Spleen (tissue), 11 donors: ENCODE results near the gene ESYT1. TPM values are rescaled to one million over a fixed set of nuclear protein-coding genes. Genes with fewer than 3 reads are reported as not detected.

Source experiments
- DNase-seq: peaks from one replicate; pipeline ENCODE4 v3.0.0-alpha.2; 2020
- H3K27ac ChIP-seq, 8 donors: fragments of 200-600 bp; sonication (generic) in 7 of 8; 1 replicate in 4 of 8; 2 replicates in 4 of 8; pipeline versions ENCODE4 v1.5.0 to v1.8.0; 2016 to 2021; ENCODE audit warnings: inconsistent platforms in 4 of 8, mild to moderate bottlenecking in 4 of 8, moderate library complexity in 1 of 8
- H3K27me3 ChIP-seq, 7 donors: fragments of 200-600 bp; sonication (generic) in 6 of 7; replicated peaks in 1 of 7; 1 replicate in 4 of 7; 2 replicates in 3 of 7; pipeline versions ENCODE4 v1.5.0 to v1.8.0; 2016 to 2021; ENCODE audit warnings: inconsistent platforms in 3 of 7, mild to moderate bottlenecking in 1 of 7
- H3K36me3 ChIP-seq, 6 donors: fragments of 200-600 bp; sonication (generic) in 5 of 6; 1 replicate in 4 of 6; 2 replicates in 2 of 6; pipeline versions ENCODE4 v1.5.0 to v1.8.0; 2016 to 2021; ENCODE audit warnings: inconsistent platforms in 2 of 6
- H3K4me1 ChIP-seq, 6 donors: fragments of 200-600 bp; sonication (generic) in 5 of 6; 1 replicate in 3 of 6; 2 replicates in 3 of 6; pipeline versions ENCODE4 v1.5.0 to v1.8.0; 2016 to 2021; ENCODE audit warnings: inconsistent platforms in 3 of 6
- H3K4me3 ChIP-seq, 8 donors: fragments of 200-600 bp; sonication (generic) in 7 of 8; 1 replicate in 4 of 8; 2 replicates in 4 of 8; pipeline versions ENCODE4 v1.5.0 to v1.8.0; 2016 to 2021; ENCODE audit warnings: inconsistent platforms in 4 of 8, mild to moderate bottlenecking in 4 of 8, moderate library complexity in 2 of 8
- H3K9me3 ChIP-seq, 8 donors: fragments of 200-600 bp; sonication (generic) in 7 of 8; 1 replicate in 4 of 8; 2 replicates in 4 of 8; pipeline versions ENCODE4 v1.5.0 to v1.8.0; 2016 to 2021; ENCODE audit warnings: inconsistent platforms in 4 of 8
- POLR2A ChIP-seq, 3 donors: fragments of 450-650 bp; IDR thresholded peaks; one replicate each; pipeline ENCODE4 v1.5.1; 2017; ENCODE audit warnings: antibody characterized with exemption in 3 of 3, mild to moderate bottlenecking in 1 of 3
- POLR2AphosphoS5 ChIP-seq, 3 donors: sonication (generic); formaldehyde crosslinking; IDR thresholded peaks; one replicate each; pipeline ENCODE4 v1.5.1; 2017; ENCODE audit warnings: antibody characterized with exemption in 3 of 3
- WGBS, 5 donors: extraction: QIAGEN DNeasy Blood & Tissue Kit in 3 of 5; methylation state at CpG; one replicate each; pipeline versions ENCODE4 v1.1.5 to v1.1.7; 2013 to 2018; 5-methylcytosine and 5-hydroxymethylcytosine counted together
- intact Hi-C: fragments of 100-400 bp; cut with DNase I; formaldehyde crosslinking; loops from one replicate; pipeline ENCODE4 v1.15.0; 2023; ENCODE audit warnings: low total_unique reads
- polyA plus RNA-seq, 3 donors: library from polyadenylated mRNA; stranded (reverse); fragments of 200-250 nt; gene quantifications; one replicate each; pipeline ENCODE4 v1.2.1, GENCODE V29; 2013
- total RNA-seq, 7 donors: library from RNA; depleted of rRNA in 3 of 7; stranded (reverse); fragments of >200 nt in 3 of 7; fragmentation: NEBNext Ultra II Directional in 4 of 7; extraction: Animal tissue kit (Norgen Biotek cat#: 25700) in 4 of 7; gene quantifications; one replicate each; pipeline versions ENCODE4 v1.1.0 to v1.2.1, GENCODE V29; 2016 to 2021
- TF ChIP-seq, protein P1 (sequence below), 11 experiments: fragments of 200-600 bp in 7 of 11; fragments of 450-650 bp in 4 of 11; sonication (generic) in 4 of 11; IDR thresholded peaks in 8 of 11; conservative IDR thresholded peaks in 3 of 11; 1 replicate in 7 of 11; 2 replicates in 4 of 11; pipeline versions ENCODE4 v1.4.0 to v1.8.0; 2016 to 2021; ENCODE audit warnings: antibody characterized with exemption in 11 of 11, inconsistent platforms in 4 of 11, mild to moderate bottlenecking in 1 of 11
- donor health status: healthy with polysubstance abuse.
- donor health status: DM: no; HTN: no; CAD: no; lungs with moderate emphysema.
- donor health status: DM: no; HTN: no; CAD: no.
- donor health status: Bipolar disorder and iron deficiency.
- donor health status: healthy.
- donor health status: DM: no; HTN: no; CAD: no.
- donor health status: DM: yes; HTN: yes; CAD: no.

ESYT1 gene
- total and polyA plus RNA-seq, 10 donors = 20.2 to 112 (median 103) TPM

GRCh38 chr12:56121204-56121870 lies 6.7 kb upstream of the ESYT1 start:
- TF ChIP-seq POLR2AphosphoS5 (IDR thresholded peaks at IDR 0.05) (no peak), POLR2A (IDR thresholded peaks at IDR 0.05) (no peak)
- TF ChIP-seq, protein P1, sequence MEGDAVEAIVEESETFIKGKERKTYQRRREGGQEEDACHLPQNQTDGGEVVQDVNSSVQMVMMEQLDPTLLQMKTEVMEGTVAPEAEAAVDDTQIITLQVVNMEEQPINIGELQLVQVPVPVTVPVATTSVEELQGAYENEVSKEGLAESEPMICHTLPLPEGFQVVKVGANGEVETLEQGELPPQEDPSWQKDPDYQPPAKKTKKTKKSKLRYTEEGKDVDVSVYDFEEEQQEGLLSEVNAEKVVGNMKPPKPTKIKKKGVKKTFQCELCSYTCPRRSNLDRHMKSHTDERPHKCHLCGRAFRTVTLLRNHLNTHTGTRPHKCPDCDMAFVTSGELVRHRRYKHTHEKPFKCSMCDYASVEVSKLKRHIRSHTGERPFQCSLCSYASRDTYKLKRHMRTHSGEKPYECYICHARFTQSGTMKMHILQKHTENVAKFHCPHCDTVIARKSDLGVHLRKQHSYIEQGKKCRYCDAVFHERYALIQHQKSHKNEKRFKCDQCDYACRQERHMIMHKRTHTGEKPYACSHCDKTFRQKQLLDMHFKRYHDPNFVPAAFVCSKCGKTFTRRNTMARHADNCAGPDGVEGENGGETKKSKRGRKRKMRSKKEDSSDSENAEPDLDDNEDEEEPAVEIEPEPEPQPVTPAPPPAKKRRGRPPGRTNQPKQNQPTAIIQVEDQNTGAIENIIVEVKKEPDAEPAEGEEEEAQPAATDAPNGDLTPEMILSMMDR (IDR thresholded peaks at IDR 0.05 in 8 of 11, conservative IDR thresholded peaks at IDR 0.05 in 3 of 11) = no peak
- DNase-seq = no peak
- Histone ChIP-seq H3K9me3 (no peaks in the 10 kb centered on the region), H3K36me3 (peaks cover 0 to 37% (median 20%) of the 10 kb centered on the region in 6 donors), H3K27me3 (no peaks in the 10 kb centered on the region), H3K4me1 (peaks cover 27 to 95% (median 58%) of the 10 kb centered on the region in 6 donors), H3K27ac (peak overlapping the region in 2 of 8 donors; percentile 12 to 39), H3K4me3 (no peak overlapping the region)
- intact Hi-C loops = no loop called here
- 86 to 91% (median 86%) methylated on average over 8 to 11 of the region's 11 CpGs for WGBS, 5 donors

DNA sequence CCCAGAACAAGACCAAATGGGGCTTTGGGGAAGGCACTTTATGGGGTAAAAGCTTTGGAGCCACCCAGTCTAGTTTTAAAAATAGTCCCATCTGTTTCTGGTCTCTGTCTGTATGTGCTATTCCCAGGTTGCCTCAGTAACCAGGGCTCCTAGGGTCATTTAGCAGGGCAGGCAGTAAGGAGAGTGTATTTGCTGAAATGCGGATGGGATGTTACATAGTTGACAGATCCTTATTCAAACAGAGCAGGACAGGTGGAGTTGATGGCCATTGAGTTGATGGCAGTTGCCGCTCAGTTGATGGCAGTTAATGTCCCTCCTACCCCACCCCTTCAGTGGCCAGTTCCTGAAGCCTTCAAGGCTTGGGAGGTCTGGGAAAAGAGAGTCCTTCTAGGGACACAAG lies 5.4 kb upstream of the ESYT1 start:
- peaks cover 0 to 32% (median 20%) of the 10 kb centered on the region in 6 donors for H3K36me3 ChIP-seq
- DNase-seq = no peak
- peak overlapping the region in 2 of 8 donors; percentile 12 to 18 for H3K27ac ChIP-seq
- H3K4me1 ChIP-seq = peaks cover 40 to 98% (median 65%) of the 10 kb centered on the region in 6 donors
- no peaks in the 10 kb centered on the region for H3K27me3 ChIP-seq
- WGBS, 5 donors = 87 to 100% (median 94%) methylated on average over 2 of the region's 2 CpGs
- TF ChIP-seq, protein P1 (IDR thresholded peaks at IDR 0.05 in 8 of 11, conservative IDR thresholded peaks at IDR 0.05 in 3 of 11) = no peak
- TF ChIP-seq POLR2AphosphoS5 (IDR thresholded peaks at IDR 0.05) (no peak), POLR2A (IDR thresholded peaks at IDR 0.05) (no peak)
- intact Hi-C loops = no loop called here
- H3K9me3 ChIP-seq = no peaks in the 10 kb centered on the region
- H3K4me3 ChIP-seq = no peak overlapping the region

- peaks cover 0 to 32% (median 20%) of the 10 kb centered on the region in 6 donors for H3K36me3 ChIP-seq
- DNase-seq = no peak
- peak overlapping the region in 4 of 8 donors; percentile 90 to 94 (median 93) for H3K27ac ChIP-seq
- TF ChIP-seq POLR2AphosphoS5 (IDR thresholded peaks at IDR 0.05) (no peak), POLR2A (IDR thresholded peaks at IDR 0.05) (no peak)
- TF ChIP-seq, protein P1 (IDR thresholded peaks at IDR 0.05 in 8 of 11, conservative IDR thresholded peaks at IDR 0.05 in 3 of 11) = no peak
- peaks cover 32 to 96% (median 59%) of the 10 kb centered on the region in 6 donors for H3K4me1 ChIP-seq
- intact Hi-C loops = no loop called here
- H3K4me3 ChIP-seq = no peak overlapping the region
- no peaks in the 10 kb centered on the region for H3K27me3 ChIP-seq
- WGBS, 5 donors = 76 to 85% (median 83%) methylated on average over 4 of the region's 4 CpGs
- H3K9me3 ChIP-seq = no peaks in the 10 kb centered on the region
Measured at GRCh38 chr12:56124133-56124532, 3.9 kb upstream of the ESYT1 start.

DNA sequence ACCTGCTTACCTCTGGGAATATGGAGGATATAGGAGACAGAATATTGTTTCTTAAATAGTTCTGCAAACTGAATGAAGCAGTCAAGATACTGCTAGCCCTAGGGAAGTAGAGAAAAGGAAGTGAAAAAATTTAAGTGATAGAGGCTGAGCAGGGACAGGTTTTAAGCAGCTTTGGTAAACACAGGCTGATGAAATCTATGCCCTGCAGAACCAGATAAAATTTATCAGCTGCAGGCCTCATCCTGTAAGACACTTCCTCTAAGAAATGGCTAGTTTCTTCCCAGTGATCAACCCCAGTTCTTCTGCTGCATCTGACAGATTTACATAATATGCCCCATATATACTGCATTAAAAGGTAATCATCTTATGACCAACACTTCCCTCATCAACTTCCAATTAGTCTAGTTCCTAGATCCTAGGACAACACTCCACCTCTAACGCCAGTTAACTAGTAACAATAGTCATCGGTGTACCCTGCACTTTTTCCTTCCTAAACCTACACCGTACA lies 1.3 kb upstream of the ESYT1 start:
- DNase-seq = no peak
- Histone ChIP-seq H3K36me3 (peaks cover 0 to 31% (median 18%) of the 10 kb centered on the region in 6 donors), H3K4me1 (peaks cover 37 to 96% (median 62%) of the 10 kb centered on the region in 6 donors), H3K27me3 (no peaks in the 10 kb centered on the region), H3K27ac (peak overlapping the region; percentile 76 to 94 (median 90)), H3K4me3 (peak overlapping the region in 3 of 8 donors; percentile 83 to 84 (median 84)), H3K9me3 (no peaks in the 10 kb centered on the region)
- intact Hi-C loops = loop anchor here (2.0 kb wide), 1 partner anchor 62 kb away; the partner anchor contains the start of gene SMARCC2
- TF ChIP-seq, protein P1 (IDR thresholded peaks at IDR 0.05 in 8 of 11, conservative IDR thresholded peaks at IDR 0.05 in 3 of 11) = no peak
- no peak for TF ChIP-seq POLR2A (IDR thresholded peaks at IDR 0.05)
- 27 to 47% (median 38%) methylated on average over 3 of the region's 3 CpGs for WGBS, 5 donors
